Osteoblast (primary cell): Measurements from ENCODE around the gene HSPA4. TPM values are rescaled to one million over a fixed set of nuclear protein-coding genes. Genes with fewer than 3 reads are reported as not detected.

Experiments used
- DNase-seq: peaks from one replicate; pipeline ENCODE4 v3.0.0; 2011; ENCODE audit warnings: low spot score, mixed read lengths; ENCODE audit not compliant: insufficient read length; ENCODE audit errors: missing footprints
- H2AFZ ChIP-seq: 2 replicates; pipeline ENCODE4 v1.6.0; 2011; ENCODE audit warnings: mild to moderate bottlenecking, low read length
- H3K27ac ChIP-seq: 2 replicates; pipeline ENCODE4 v1.5.1; 2011; ENCODE audit warnings: mild to moderate bottlenecking, low read depth, low read length, moderate library complexity
- H3K27me3 ChIP-seq: 2 replicates; pipeline ENCODE4 v1.6.0; 2012; ENCODE audit warnings: mild to moderate bottlenecking, control low read depth, inconsistent platforms, low read length, moderate library complexity; ENCODE audit not compliant: insufficient read depth
- H3K36me3 ChIP-seq: 2 replicates; pipeline ENCODE4 v1.5.1; 2011; ENCODE audit warnings: mild to moderate bottlenecking, low read length, control low read depth, moderate library complexity; ENCODE audit not compliant: insufficient read depth
- H3K4me1 ChIP-seq: 2 replicates; pipeline ENCODE4 v1.5.1; 2011; ENCODE audit warnings: mild to moderate bottlenecking, low read length, control low read depth, moderate library complexity; ENCODE audit not compliant: insufficient read depth
- H3K4me2 ChIP-seq: 2 replicates; pipeline ENCODE4 v1.6.0; 2011; ENCODE audit warnings: mild to moderate bottlenecking, low read length; ENCODE audit not compliant: insufficient read depth
- H3K4me3 ChIP-seq: fragments of 200-600 bp; sonication (generic); 3 replicates; pipeline ENCODE4 v1.5.1; 2012; ENCODE audit warnings: mild to moderate bottlenecking, low read length, inconsistent platforms; ENCODE audit not compliant: insufficient read depth
- H3K79me2 ChIP-seq: 2 replicates; pipeline ENCODE4 v1.6.0; 2012; ENCODE audit warnings: mild to moderate bottlenecking, low read length, control low read depth, inconsistent platforms; ENCODE audit not compliant: insufficient read depth
- H3K9me3 ChIP-seq: 2 replicates; pipeline ENCODE4 v1.5.1; 2011; ENCODE audit warnings: low read depth, low read length, control low read depth
- H4K20me1 ChIP-seq: 2 replicates; pipeline ENCODE4 v1.6.0; 2012; ENCODE audit warnings: mild to moderate bottlenecking, low read length, control low read depth; ENCODE audit not compliant: insufficient read depth
- CTCF ChIP-seq: IDR thresholded peaks from 2 replicates; pipeline ENCODE4 v1.5.1; 2011; ENCODE audit warnings: mild to moderate bottlenecking, low read depth, low read length, moderate library complexity; ENCODE audit errors: extremely low read depth
- total RNA-seq: library from RNA; depleted of rRNA; stranded (reverse); fragments of >200 nt; gene quantifications from 2 replicates; pipeline ENCODE4 v1.2.3, GENCODE V29; 2012

HSPA4 gene
- total RNA-seq, 1 donor: 135 TPM

GRCh38 chr5:133065471-133065870 lies 13.7 kb downstream of the HSPA4 start:
- no peak for DNase-seq
- no peaks in the 10 kb centered on the region for H3K9me3 ChIP-seq
- H3K4me3 ChIP-seq: no peak overlapping the region
- peaks cover 97% of the 10 kb centered on the region for H3K79me2 ChIP-seq
- no peak overlapping the region for H3K4me2 ChIP-seq
- H3K4me1 ChIP-seq: no peaks in the 10 kb centered on the region
- peaks cover 41% of the 10 kb centered on the region for H3K36me3 ChIP-seq
- no peak overlapping the region for H3K27ac ChIP-seq
- H2AFZ ChIP-seq: no peak overlapping the region
- no peaks in the 10 kb centered on the region for H3K27me3 ChIP-seq
- TF ChIP-seq CTCF: no peak
- H4K20me1 ChIP-seq: peaks cover 47% of the 10 kb centered on the region

GRCh38 chr5:133066045-133066444 lies 14.2 kb downstream of the HSPA4 start:
- Histone ChIP-seq H3K27ac (no peak overlapping the region), H3K4me1 (no peaks in the 10 kb centered on the region), H4K20me1 (peaks cover 42% of the 10 kb centered on the region), H2AFZ (no peak overlapping the region), H3K9me3 (no peaks in the 10 kb centered on the region), H3K36me3 (peaks cover 46% of the 10 kb centered on the region), H3K79me2 (peaks cover 97% of the 10 kb centered on the region), H3K4me2 (no peak overlapping the region), H3K4me3 (no peak overlapping the region), H3K27me3 (no peaks in the 10 kb centered on the region)
- TF ChIP-seq CTCF: no peak
- DNase-seq: no peak

GRCh38 chr5:133072021-133072420 lies 20.2 kb downstream of the HSPA4 start:
- Histone ChIP-seq H3K4me1 (no peaks in the 10 kb centered on the region), H3K27me3 (no peaks in the 10 kb centered on the region), H3K27ac (no peak overlapping the region), H3K79me2 (peaks cover 93% of the 10 kb centered on the region), H3K9me3 (no peaks in the 10 kb centered on the region), H3K36me3 (peaks cover 71% of the 10 kb centered on the region), H3K4me2 (no peak overlapping the region), H4K20me1 (peaks cover 19% of the 10 kb centered on the region), H3K4me3 (no peak overlapping the region), H2AFZ (no peak overlapping the region)
- no peak for TF ChIP-seq CTCF
- no peak for DNase-seq

GRCh38 chr5:133075572-133076536 lies 24.0 kb downstream of the HSPA4 start:
- Histone ChIP-seq H3K79me2 (peaks cover 93% of the 10 kb centered on the region), H4K20me1 (peaks cover 24% of the 10 kb centered on the region)
- DNase-seq: no peak

More at GRCh38 chr5:133075572-133076536, 24.0 kb downstream of the HSPA4 start:
- no peaks in the 10 kb centered on the region for H3K27me3 ChIP-seq
- peaks cover 57% of the 10 kb centered on the region for H3K36me3 ChIP-seq
- TF ChIP-seq CTCF: no peak
- H3K4me1 ChIP-seq: no peaks in the 10 kb centered on the region
- no peak overlapping the region for H3K4me2 ChIP-seq
- H3K27ac ChIP-seq: peak overlapping the region; percentile 49
- H2AFZ ChIP-seq: no peak overlapping the region
- no peak overlapping the region for H3K4me3 ChIP-seq
- no peaks in the 10 kb centered on the region for H3K9me3 ChIP-seq
